Ishikawa (cell line): ENCODE measurements around the gene ROS1.

Experiments used
- EGR1 ChIP-seq: IDR thresholded peaks from 2 replicates; pipeline ENCODE4 v1.6.1; 2012
- TEAD4 ChIP-seq: IDR thresholded peaks from 2 replicates; pipeline ENCODE4 v1.6.1; 2012

GRCh38 chr6:117463762-117464665, 38.3 kb upstream of the ROS1 start:
- TF ChIP-seq TEAD4 (no peak), EGR1 (no peak)
